Neural cell (in vitro differentiated cells): ENCODE data around the gene ARNT2. TPM values are rescaled to one million over a fixed set of nuclear protein-coding genes. Genes with fewer than 3 reads are reported as not detected.

ENCODE experiments used
- H2AFZ ChIP-seq: fragments of 200-600, 300-800 bp; sonication (generic), shearing (Covaris generic); 2 replicates; pipeline ENCODE4 v1.6.0; 2014; ENCODE audit warnings: low read depth, mild to moderate bottlenecking, antibody characterized with exemption, low read length, moderate library complexity
- H3F3A ChIP-seq: fragments of 200-600 bp; shearing (Covaris generic); 2 replicates; pipeline ENCODE4 v1.6.1; 2016; ENCODE audit warnings: mild to moderate bottlenecking, moderate library complexity, mixed read lengths, antibody characterized with exemption, low read length; ENCODE audit not compliant: insufficient read depth, poor library complexity, severe bottlenecking
- H3K27ac ChIP-seq: fragments of 200-600, 300-800 bp; sonication (generic), shearing (Covaris generic); 2 replicates; pipeline ENCODE4 v1.5.1; 2014; ENCODE audit warnings: mild to moderate bottlenecking, low read length, moderate library complexity
- H3K27me3 ChIP-seq: fragments of 300-800, 200-600 bp; sonication (generic), shearing (Covaris generic); 2 replicates; pipeline ENCODE4 v1.6.0; 2014; ENCODE audit warnings: mild to moderate bottlenecking, low read depth, low read length, moderate library complexity; ENCODE audit not compliant: insufficient read depth
- H3K36me3 ChIP-seq: fragments of 300-800, 200-600 bp; sonication (generic), shearing (Covaris generic); 2 replicates; pipeline ENCODE4 v1.5.1; 2014; ENCODE audit warnings: mild to moderate bottlenecking, antibody characterized with exemption, low read length, moderate library complexity; ENCODE audit not compliant: insufficient read depth
- H3K4me2 ChIP-seq: fragments of 300-800, 200-600 bp; sonication (generic), shearing (Covaris generic); 2 replicates; pipeline ENCODE4 v1.6.0; 2014; ENCODE audit warnings: mild to moderate bottlenecking, low read length
- H3K4me3 ChIP-seq: fragments of 300-800, 200-600 bp; sonication (generic), shearing (Covaris generic); 2 replicates; pipeline ENCODE4 v1.5.1; 2014; ENCODE audit warnings: mild to moderate bottlenecking, low read length, moderate library complexity
- H3K79me2 ChIP-seq: fragments of 200-600 bp; shearing (Covaris generic); replicated peaks from 2 replicates; pipeline ENCODE4 v1.6.0; 2014; ENCODE audit warnings: mild to moderate bottlenecking, low read length, moderate library complexity; ENCODE audit not compliant: insufficient read depth
- H3K9ac ChIP-seq: fragments of 300-800, 200-600 bp; sonication (generic), shearing (Covaris generic); 2 replicates; pipeline ENCODE4 v1.6.1; 2016; ENCODE audit warnings: mild to moderate bottlenecking, low read length, mixed read lengths
- H3K9me2 ChIP-seq: fragments of 200-600 bp; shearing (Covaris generic); 2 replicates; pipeline ENCODE4 v1.6.1; 2016; ENCODE audit warnings: mild to moderate bottlenecking, low read length, mixed read lengths; ENCODE audit not compliant: insufficient read depth
- H3K9me3 ChIP-seq: fragments of 200-600, 300-800 bp; sonication (generic), shearing (Covaris generic); 2 replicates; pipeline ENCODE4 v1.6.1; 2016; ENCODE audit warnings: mild to moderate bottlenecking, mixed run types, low read length, moderate library complexity, mixed read lengths
- H4K20me1 ChIP-seq: fragments of 200-600 bp; shearing (Covaris generic); 2 replicates; pipeline ENCODE4 v1.6.1; 2016; ENCODE audit warnings: mild to moderate bottlenecking, mixed run types; ENCODE audit not compliant: insufficient read depth
- EP300 ChIP-seq: fragments of 450-650 bp; conservative IDR thresholded peaks from 2 replicates; pipeline ENCODE4 v1.6.1; 2014; ENCODE audit warnings: antibody characterized with exemption, mild to moderate bottlenecking, moderate library complexity; ENCODE audit not compliant: poor library complexity, severe bottlenecking
- EZH2 ChIP-seq: fragments of 200-600, 300-800 bp; shearing (Covaris generic), sonication (generic); IDR thresholded peaks from 2 replicates; pipeline ENCODE4 v1.6.1; 2014; ENCODE audit warnings: antibody characterized with exemption, low read length, borderline replicate concordance, mild to moderate bottlenecking; ENCODE audit not compliant: insufficient read depth, poor library complexity, severe bottlenecking
- MXI1 ChIP-seq: fragments of 450-650 bp; conservative IDR thresholded peaks from 2 replicates; pipeline ENCODE4 v1.6.1; 2014; ENCODE audit warnings: antibody characterized with exemption, mild to moderate bottlenecking; ENCODE audit not compliant: poor library complexity, severe bottlenecking
- POLR2AphosphoS5 ChIP-seq: IDR thresholded peaks from 2 replicates; pipeline ENCODE4 v1.6.1; 2012
- RAD21 ChIP-seq: fragments of 450-650 bp; conservative IDR thresholded peaks from 2 replicates; pipeline ENCODE4 v1.6.1; 2014; ENCODE audit warnings: antibody characterized with exemption, mild to moderate bottlenecking, moderate library complexity
- SMC3 ChIP-seq: fragments of 450-650 bp; conservative IDR thresholded peaks from 2 replicates; pipeline ENCODE4 v1.6.1; 2014; ENCODE audit warnings: antibody characterized with exemption, mild to moderate bottlenecking, moderate library complexity; ENCODE audit not compliant: poor library complexity
- TAF1 ChIP-seq: IDR thresholded peaks from 2 replicates; pipeline ENCODE4 v1.6.1; 2012; ENCODE audit warnings: low read depth
- polyA plus RNA-seq: library from polyadenylated mRNA; depleted of rRNA; stranded (reverse); fragments of >200 nt; gene quantifications from 2 replicates; pipeline ENCODE4 v1.2.3, GENCODE V29; 2014
- TF ChIP-seq, protein P1 (sequence below): IDR thresholded peaks from 2 replicates; pipeline ENCODE4 v1.6.1; 2012; ENCODE audit warnings: borderline replicate concordance
- TF ChIP-seq, protein P2 (sequence below): fragments of 450-650 bp; IDR thresholded peaks from 2 replicates; pipeline ENCODE4 v1.5.1; 2014; ENCODE audit warnings: antibody characterized with exemption, mild to moderate bottlenecking, moderate library complexity; ENCODE audit not compliant: poor library complexity, severe bottlenecking

Gene ARNT2
- polyA plus RNA-seq, 1 donor from 2014 or later: 41.2 TPM

DNA sequence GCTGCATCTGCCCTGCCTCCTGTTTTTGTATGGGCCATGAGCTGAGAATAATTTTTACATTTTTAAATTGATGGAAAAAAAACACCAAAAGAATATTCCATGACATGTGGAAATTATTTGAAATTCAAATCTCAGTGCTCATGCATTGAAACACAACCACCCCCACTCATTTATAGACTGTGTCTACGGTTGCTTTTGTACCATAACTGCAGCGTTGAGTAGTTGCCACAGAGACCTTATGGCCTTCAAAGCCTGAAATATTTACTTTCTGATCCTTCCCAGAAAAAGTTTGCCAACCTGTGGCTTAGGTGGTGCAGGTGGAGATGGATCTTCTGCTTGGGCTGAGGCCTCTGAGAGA lies 28.1 kb downstream of the ARNT2 start:
- TF ChIP-seq, protein P1, sequence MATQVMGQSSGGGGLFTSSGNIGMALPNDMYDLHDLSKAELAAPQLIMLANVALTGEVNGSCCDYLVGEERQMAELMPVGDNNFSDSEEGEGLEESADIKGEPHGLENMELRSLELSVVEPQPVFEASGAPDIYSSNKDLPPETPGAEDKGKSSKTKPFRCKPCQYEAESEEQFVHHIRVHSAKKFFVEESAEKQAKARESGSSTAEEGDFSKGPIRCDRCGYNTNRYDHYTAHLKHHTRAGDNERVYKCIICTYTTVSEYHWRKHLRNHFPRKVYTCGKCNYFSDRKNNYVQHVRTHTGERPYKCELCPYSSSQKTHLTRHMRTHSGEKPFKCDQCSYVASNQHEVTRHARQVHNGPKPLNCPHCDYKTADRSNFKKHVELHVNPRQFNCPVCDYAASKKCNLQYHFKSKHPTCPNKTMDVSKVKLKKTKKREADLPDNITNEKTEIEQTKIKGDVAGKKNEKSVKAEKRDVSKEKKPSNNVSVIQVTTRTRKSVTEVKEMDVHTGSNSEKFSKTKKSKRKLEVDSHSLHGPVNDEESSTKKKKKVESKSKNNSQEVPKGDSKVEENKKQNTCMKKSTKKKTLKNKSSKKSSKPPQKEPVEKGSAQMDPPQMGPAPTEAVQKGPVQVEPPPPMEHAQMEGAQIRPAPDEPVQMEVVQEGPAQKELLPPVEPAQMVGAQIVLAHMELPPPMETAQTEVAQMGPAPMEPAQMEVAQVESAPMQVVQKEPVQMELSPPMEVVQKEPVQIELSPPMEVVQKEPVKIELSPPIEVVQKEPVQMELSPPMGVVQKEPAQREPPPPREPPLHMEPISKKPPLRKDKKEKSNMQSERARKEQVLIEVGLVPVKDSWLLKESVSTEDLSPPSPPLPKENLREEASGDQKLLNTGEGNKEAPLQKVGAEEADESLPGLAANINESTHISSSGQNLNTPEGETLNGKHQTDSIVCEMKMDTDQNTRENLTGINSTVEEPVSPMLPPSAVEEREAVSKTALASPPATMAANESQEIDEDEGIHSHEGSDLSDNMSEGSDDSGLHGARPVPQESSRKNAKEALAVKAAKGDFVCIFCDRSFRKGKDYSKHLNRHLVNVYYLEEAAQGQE: no peak
- TF ChIP-seq, protein P2, sequence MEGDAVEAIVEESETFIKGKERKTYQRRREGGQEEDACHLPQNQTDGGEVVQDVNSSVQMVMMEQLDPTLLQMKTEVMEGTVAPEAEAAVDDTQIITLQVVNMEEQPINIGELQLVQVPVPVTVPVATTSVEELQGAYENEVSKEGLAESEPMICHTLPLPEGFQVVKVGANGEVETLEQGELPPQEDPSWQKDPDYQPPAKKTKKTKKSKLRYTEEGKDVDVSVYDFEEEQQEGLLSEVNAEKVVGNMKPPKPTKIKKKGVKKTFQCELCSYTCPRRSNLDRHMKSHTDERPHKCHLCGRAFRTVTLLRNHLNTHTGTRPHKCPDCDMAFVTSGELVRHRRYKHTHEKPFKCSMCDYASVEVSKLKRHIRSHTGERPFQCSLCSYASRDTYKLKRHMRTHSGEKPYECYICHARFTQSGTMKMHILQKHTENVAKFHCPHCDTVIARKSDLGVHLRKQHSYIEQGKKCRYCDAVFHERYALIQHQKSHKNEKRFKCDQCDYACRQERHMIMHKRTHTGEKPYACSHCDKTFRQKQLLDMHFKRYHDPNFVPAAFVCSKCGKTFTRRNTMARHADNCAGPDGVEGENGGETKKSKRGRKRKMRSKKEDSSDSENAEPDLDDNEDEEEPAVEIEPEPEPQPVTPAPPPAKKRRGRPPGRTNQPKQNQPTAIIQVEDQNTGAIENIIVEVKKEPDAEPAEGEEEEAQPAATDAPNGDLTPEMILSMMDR: no peak
- TF ChIP-seq POLR2AphosphoS5 (no peak), EZH2 (no peak), MXI1 (no peak), EP300 (no peak), TAF1 (no peak), RAD21 (no peak), SMC3 (no peak)
- Histone ChIP-seq H3F3A (no peaks in the 10 kb centered on the region), H3K9ac (no peak overlapping the region), H3K27ac (no peak overlapping the region), H3K27me3 (no peaks in the 10 kb centered on the region), H3K79me2 (peaks cover 12% of the 10 kb centered on the region), H3K4me2 (no peak overlapping the region), H3K9me2 (no peaks in the 10 kb centered on the region), H3K36me3 (no peaks in the 10 kb centered on the region), H3K9me3 (peaks cover 3% of the 10 kb centered on the region), H3K4me3 (no peak overlapping the region), H4K20me1 (no peaks in the 10 kb centered on the region), H2AFZ (no peak overlapping the region)

DNA sequence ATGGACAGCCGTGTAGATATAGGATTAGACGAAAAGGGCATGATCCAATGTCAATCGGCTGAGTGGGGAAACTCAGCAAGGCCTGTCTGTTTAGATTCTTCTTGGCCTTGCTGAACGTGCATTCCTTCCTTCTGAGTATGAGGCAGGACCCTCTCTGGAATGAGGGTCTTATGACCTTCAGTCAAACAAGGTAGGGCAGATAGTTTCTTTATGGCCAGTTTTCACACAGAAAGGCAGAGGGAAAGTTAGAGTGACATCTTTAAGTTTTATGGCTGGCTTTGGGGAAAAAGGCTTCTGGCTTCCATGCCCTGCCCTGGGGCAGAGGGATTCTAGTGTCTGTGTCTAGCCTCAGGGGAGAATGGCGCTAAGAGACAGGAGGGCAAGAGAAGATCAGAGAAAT lies 29.7 kb downstream of the ARNT2 start:
- Histone ChIP-seq H3K4me2 (no peak overlapping the region), H3K27ac (no peak overlapping the region), H3F3A (no peaks in the 10 kb centered on the region), H3K36me3 (no peaks in the 10 kb centered on the region), H3K4me3 (no peak overlapping the region), H3K9ac (no peak overlapping the region), H3K27me3 (no peaks in the 10 kb centered on the region), H3K9me3 (peaks cover 3% of the 10 kb centered on the region), H3K79me2 (peaks cover 25% of the 10 kb centered on the region), H3K9me2 (no peaks in the 10 kb centered on the region), H2AFZ (no peak overlapping the region), H4K20me1 (no peaks in the 10 kb centered on the region)
- TF ChIP-seq, protein P1: no peak
- no peak for TF ChIP-seq RAD21
- no peak for TF ChIP-seq EZH2
- no peak for TF ChIP-seq POLR2AphosphoS5
- TF ChIP-seq TAF1: no peak
- TF ChIP-seq EP300: no peak
- TF ChIP-seq SMC3: no peak
- TF ChIP-seq MXI1: no peak
- TF ChIP-seq, protein P2: no peak
